H1 (cell line): ENCODE data around the gene NUDC. TPM values are rescaled to one million over a fixed set of nuclear protein-coding genes. Genes with fewer than 3 reads are reported as not detected.

ENCODE experiments used
- RAD21 ChIP-seq, 2 experiments: IDR thresholded peaks in 1 of 2; conservative IDR thresholded peaks in 1 of 2; 2 replicates each; pipeline ENCODE4 v1.6.1; 2011; ENCODE audit warnings: low read depth in 2 of 2, low read length in 2 of 2, improper control_type of control experiment in 1 of 2, inconsistent platforms in 1 of 2, mild to moderate bottlenecking in 1 of 2, moderate library complexity in 1 of 2
- SIN3A ChIP-seq, 2 experiments: IDR thresholded peaks in 1 of 2; conservative IDR thresholded peaks in 1 of 2; 2 replicates each; pipeline ENCODE4 v1.6.1; 2011 to 2012; ENCODE audit warnings: low read length in 2 of 2, improper control_type of control experiment in 1 of 2, low read depth in 1 of 2, mild to moderate bottlenecking in 1 of 2
- polyA plus RNA-seq, 7 experiments: library from polyadenylated mRNA; depleted of rRNA in 3 of 7; stranded (reverse) in 5 of 7; unstranded in 2 of 7; fragments of >200 nt in 5 of 7; fragments of 200-250 nt in 2 of 7; gene quantifications; 1 replicate in 5 of 7; 2 replicates in 1 of 7; 4 replicates in 1 of 7; pipeline versions ENCODE4 v1.2.1 to v1.2.3, GENCODE V29; 2011 to 2013; ENCODE audit warnings: missing spikeins in 2 of 7, mixed read lengths in 2 of 7
- total RNA-seq: library from RNA; stranded (reverse); fragmentation: NEBNext Ultra II Directional; extraction: Animal tissue kit (Norgen Biotek cat#: 25700); gene quantifications from 2 replicates; pipeline ENCODE4 v1.2.1, GENCODE V29; 2021

The NUDC gene
- total and polyA plus RNA-seq, 2 of the 8 experiments (the other 6 are each of a cell fraction or from before 2014, with no cell fraction given) = 43.2 to 131 TPM

DNA sequence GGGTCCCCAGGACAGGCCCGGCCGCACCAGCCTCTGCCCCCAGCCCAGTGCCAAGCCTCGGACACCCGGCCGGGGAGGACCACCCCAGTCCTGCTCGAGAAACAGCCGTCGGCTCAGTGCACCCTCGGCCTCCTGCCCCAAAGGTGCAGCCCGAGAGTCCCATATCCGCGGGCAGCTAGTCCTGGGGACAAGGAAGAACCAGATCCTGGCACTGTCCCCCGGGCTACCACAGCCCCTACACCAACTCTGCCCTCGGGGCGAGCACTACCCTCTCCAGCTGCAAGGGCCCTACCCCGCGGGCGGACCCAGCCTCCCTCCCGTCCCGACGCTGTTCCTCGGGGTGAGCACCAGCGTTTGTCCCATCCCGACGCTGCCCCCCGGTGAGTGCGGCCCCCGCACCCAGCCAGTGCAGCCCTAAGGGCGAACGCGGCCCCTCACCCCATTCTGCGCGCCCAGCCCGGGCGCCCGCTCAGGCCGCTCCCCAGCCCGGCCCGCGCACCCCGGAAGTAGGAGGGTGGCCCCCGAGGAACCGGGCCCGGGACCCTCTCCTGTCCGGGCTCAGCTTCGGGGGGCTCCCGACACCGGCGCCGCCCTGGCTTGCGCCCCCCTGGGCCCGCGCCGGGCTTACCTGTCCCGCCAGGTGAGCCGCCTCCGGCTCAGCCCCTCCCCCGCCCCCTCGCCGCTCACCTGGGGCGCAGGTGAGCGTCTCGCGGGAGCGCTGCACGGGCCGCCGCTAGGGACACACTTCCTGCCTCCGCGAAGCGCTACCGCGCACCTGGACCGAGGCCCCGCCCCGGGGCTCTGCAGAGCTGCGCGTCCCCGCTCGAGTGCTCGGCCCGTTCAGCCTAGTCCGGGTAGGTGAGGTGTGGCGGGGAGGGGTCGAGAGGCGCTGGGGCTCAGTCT lies 38.4 kb downstream of the NUDC start, which contains the start of gene KDF1 (continued):
- TF ChIP-seq RAD21 (IDR thresholded peaks at IDR 0.05 in 1 of 2, conservative IDR thresholded peaks at IDR 0.05 in 1 of 2; ENCODE audit: low read depth in 2 of 2, low read length in 2 of 2) = no peak; a peak in 1 of 4 replicates
- peak in 1 of 2 experiments; percentile 93; a peak in 3 of 4 replicates for TF ChIP-seq SIN3A (conservative IDR thresholded peaks at IDR 0.05 in 1 of 2, IDR thresholded peaks at IDR 0.05 in 1 of 2; ENCODE audit: low read depth in 1 of 2, low read length in 2 of 2)
- TF ChIP-seq, all 59 proteins: peak for 27
